HAP-1 (cell line): ENCODE results near the gene CACNA2D1.
A peak's percentile ranks its signal among the peaks of the same experiment; 100 is the strongest.
"Not testable (repeated sequence)": the region's sequence is repeated elsewhere in the genome, so short reads cannot be mapped to it uniquely, and the experiment has no call there.

Experiments
- DNase-seq, 2 experiments: peaks; one replicate each; pipeline ENCODE4 v3.0.0-alpha.2; 2016 to 2020; ENCODE audit warnings: low spot score in 2 of 2
- H3K27me3 ChIP-seq: fragments of 250-450 bp; sonication (Bioruptor Pico); 2 replicates; pipeline ENCODE4 v1.5.1; 2020; ENCODE audit warnings: low read depth, mild to moderate bottlenecking, moderate library complexity
- H3K36me3 ChIP-seq: fragments of 250-450 bp; sonication (Bioruptor Pico); replicated peaks from 2 replicates; pipeline ENCODE4 v1.5.1; 2020; ENCODE audit warnings: mild to moderate bottlenecking
- H3K4me1 ChIP-seq: fragments of 250-450 bp; sonication (Bioruptor Pico); 2 replicates; pipeline ENCODE4 v1.5.1; 2020; ENCODE audit warnings: mild to moderate bottlenecking
- H3K4me3 ChIP-seq: fragments of 250-450 bp; sonication (Bioruptor Pico); 2 replicates; pipeline ENCODE4 v1.5.1; 2020; ENCODE audit warnings: mild to moderate bottlenecking, moderate library complexity
- H3K9me3 ChIP-seq: fragments of 250-450 bp; sonication (Bioruptor Pico); 2 replicates; pipeline ENCODE4 v1.5.1; 2020; ENCODE audit warnings: mild to moderate bottlenecking, moderate library complexity
- in situ Hi-C: fragments of 300-500 bp; cut with MboI; formaldehyde crosslinking; loops from 3 replicates; pipeline ENCODE4 v1.14.3; 2020; ENCODE audit warnings: low sequenced_read_pairs, inconsistent platforms, mixed read lengths

The CACNA2D1 gene

DNA sequence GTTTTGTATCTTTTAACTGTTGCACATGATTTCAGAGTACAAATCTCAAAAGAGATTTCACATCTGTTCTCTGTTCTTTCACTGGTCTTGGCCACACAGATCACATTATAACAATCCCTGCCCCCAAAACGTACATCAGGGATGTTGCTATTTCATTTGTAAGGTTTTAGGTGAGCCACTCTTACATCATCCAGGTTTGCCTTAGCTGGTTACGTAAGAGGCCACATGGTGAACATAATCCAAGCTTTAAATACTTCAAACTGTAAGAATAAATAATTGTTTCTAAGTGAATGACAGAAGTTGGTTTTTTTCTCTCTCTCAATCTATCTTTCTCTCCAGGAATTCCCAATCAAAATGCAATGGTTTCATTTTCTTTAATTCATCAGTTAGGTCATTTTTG is 427.8 kb downstream of the CACNA2D1 start:
- in situ Hi-C loops = loop anchor here (25.0 kb wide), 1 partner anchor 528 kb away; no protein-coding TSS in a partner anchor

DNA sequence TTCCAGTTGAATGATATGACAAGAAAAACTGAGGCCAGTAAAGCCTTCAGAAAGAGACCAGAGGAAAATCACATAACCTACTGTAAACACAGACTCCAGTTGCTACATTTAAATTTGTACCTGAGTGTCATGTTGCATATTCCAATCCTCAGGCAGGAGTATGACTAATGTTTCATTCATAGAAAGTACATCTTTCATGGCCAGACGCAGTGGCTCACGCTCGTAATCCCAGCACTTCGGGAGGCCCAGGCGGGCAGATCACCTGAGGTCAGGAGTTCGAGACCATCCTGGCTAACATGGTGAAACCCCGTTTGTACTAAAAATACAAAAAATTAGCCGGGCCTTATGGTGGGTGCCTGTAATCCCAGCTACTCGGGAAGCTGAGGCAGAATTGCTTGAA is 429.0 kb downstream of the CACNA2D1 start:
- H3K4me3 ChIP-seq, H3K4me1 ChIP-seq: not testable (repeated sequence)
- in situ Hi-C loops = loop anchor here (25.0 kb wide), 1 partner anchor 527 kb away; no protein-coding TSS in a partner anchor

More for the DNA sequence above, 427.8 kb downstream of the CACNA2D1 start:
- Histone ChIP-seq H3K4me3 (no peak overlapping the region), H3K36me3 (no peaks in the 10 kb centered on the region), H3K9me3 (no peaks in the 10 kb centered on the region), H3K27me3 (no peaks in the 10 kb centered on the region), H3K4me1 (no peaks in the 10 kb centered on the region)
- DNase-seq = no peak

GRCh38 chr7:82012453-82012852 is 431.1 kb downstream of the CACNA2D1 start:
- DNase-seq = no peak
- Histone ChIP-seq H3K36me3 (no peaks in the 10 kb centered on the region), H3K27me3 (no peaks in the 10 kb centered on the region), H3K9me3 (no peaks in the 10 kb centered on the region), H3K4me3 (no peak overlapping the region), H3K4me1 (no peaks in the 10 kb centered on the region)
- in situ Hi-C loops = loop anchor here (25.0 kb wide), 1 partner anchor 525 kb away; no protein-coding TSS in a partner anchor

More for the DNA sequence above, 429.0 kb downstream of the CACNA2D1 start:
- not testable (repeated sequence) for H3K27me3 ChIP-seq, H3K36me3 ChIP-seq, H3K9me3 ChIP-seq, DNase-seq

DNA sequence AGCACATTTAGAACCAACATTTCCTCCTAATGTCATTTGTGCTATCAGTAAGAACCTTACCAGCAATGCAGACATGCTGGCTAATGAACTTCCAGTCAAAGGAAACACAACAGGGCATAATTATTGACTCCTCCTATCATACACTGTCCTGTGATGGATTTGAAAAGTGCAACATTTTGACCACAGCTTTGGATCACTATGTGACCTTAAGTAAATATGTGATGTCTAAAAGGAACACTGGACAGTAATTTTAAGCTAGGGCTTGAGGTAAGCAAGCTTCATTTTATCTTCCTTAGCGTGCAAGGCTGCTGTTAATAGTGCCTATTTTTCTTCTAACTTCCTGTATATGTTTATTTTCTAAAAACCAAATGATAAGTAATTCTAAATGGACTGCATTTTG is 433.2 kb downstream of the CACNA2D1 start:
- Histone ChIP-seq H3K27me3 (no peaks in the 10 kb centered on the region), H3K36me3 (no peaks in the 10 kb centered on the region), H3K9me3 (no peaks in the 10 kb centered on the region), H3K4me1 (no peaks in the 10 kb centered on the region), H3K4me3 (no peak overlapping the region)
- in situ Hi-C loops = loop anchor here (25.0 kb wide), 1 partner anchor 523 kb away; no protein-coding TSS in a partner anchor
- DNase-seq = no peak

DNA sequence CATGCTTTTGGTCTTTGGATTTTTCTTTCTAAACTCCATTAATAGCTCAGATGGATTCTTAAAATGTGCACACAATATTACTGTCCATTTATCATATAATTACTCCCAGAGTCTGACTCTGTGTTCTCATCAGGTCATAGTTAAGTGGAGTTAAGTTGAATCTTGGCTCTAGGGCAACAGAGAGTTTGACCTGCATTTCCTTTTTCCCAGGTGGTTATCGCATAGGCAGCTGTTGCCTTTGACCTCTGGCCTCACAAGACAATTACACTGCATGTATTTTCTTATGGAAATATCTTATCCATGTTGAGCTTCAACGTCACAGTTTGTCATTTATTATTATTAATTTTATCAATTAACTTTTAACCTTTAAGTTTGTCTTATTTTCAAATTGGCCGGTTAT is 436.3 kb downstream of the CACNA2D1 start:
- H3K27me3 ChIP-seq = no peaks in the 10 kb centered on the region
- in situ Hi-C loops = loop anchor here (25.0 kb wide), 1 partner anchor 520 kb away; no protein-coding TSS in a partner anchor
- no peak for DNase-seq
- H3K4me3 ChIP-seq = no peak overlapping the region
- no peaks in the 10 kb centered on the region for H3K36me3 ChIP-seq
- no peaks in the 10 kb centered on the region for H3K4me1 ChIP-seq
- no peaks in the 10 kb centered on the region for H3K9me3 ChIP-seq

DNA sequence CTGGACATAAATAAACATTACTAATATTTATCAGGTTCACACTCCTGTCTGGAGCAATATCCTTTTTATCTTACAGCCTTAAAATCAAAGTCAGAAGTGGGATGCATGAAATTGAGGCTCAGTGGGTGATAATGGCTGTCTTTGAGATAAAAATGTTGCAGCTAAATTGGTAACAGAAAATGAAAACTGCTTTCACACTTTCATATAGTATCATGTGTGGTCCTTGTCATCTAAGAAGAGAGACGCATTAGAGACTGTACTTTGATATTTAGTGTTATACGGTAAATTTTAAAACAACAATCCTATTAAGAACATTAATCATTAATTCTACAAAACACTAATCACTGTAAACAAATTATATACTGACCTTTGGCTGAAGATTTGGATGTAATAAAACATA is 438.5 kb downstream of the CACNA2D1 start:
- Histone ChIP-seq H3K27me3 (no peaks in the 10 kb centered on the region), H3K9me3 (no peaks in the 10 kb centered on the region), H3K36me3 (no peaks in the 10 kb centered on the region), H3K4me3 (no peak overlapping the region), H3K4me1 (no peaks in the 10 kb centered on the region)
- in situ Hi-C loops = loop anchor here (25.0 kb wide), 1 partner anchor 518 kb away; no protein-coding TSS in a partner anchor
- no peak for DNase-seq

GRCh38 chr7:81993186-81993585 is 450.4 kb downstream of the CACNA2D1 start:
- DNase-seq = no peak
- Histone ChIP-seq H3K27me3 (no peaks in the 10 kb centered on the region), H3K4me3 (no peak overlapping the region), H3K4me1 (no peaks in the 10 kb centered on the region), H3K9me3 (no peaks in the 10 kb centered on the region), H3K36me3 (no peaks in the 10 kb centered on the region)
- in situ Hi-C loops = no loop called here

DNA sequence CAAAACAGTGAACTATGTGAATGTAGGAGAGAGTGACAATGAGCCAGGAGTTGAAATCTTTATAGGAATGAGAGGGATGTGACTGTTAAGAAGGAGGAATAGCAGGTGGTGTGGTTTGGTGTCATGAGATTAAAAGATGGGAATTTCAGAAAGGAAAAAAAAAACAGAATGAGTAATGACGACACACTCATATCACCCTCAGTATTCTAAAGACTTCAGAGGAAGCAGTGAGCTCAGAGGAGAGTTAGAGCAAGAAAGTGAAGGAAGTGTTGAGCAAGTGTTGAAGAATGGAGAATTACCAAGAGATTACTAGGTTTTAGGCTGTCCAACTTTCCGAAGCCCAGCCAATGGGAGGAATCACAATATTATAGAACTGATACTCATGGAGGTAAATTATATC is 453.2 kb downstream of the CACNA2D1 start:
- H3K27me3 ChIP-seq = no peaks in the 10 kb centered on the region
- no peaks in the 10 kb centered on the region for H3K9me3 ChIP-seq
- H3K4me1 ChIP-seq = no peaks in the 10 kb centered on the region
- H3K4me3 ChIP-seq = no peak overlapping the region
- in situ Hi-C loops = no loop called here
- DNase-seq = no peak
- H3K36me3 ChIP-seq = no peaks in the 10 kb centered on the region

- in situ Hi-C loops = no loop called here
- no peak for DNase-seq
- no peak overlapping the region for H3K4me3 ChIP-seq
- H3K36me3 ChIP-seq = no peaks in the 10 kb centered on the region
- no peaks in the 10 kb centered on the region for H3K27me3 ChIP-seq
- H3K4me1 ChIP-seq = no peaks in the 10 kb centered on the region
- H3K9me3 ChIP-seq = no peaks in the 10 kb centered on the region
Measured at GRCh38 chr7:81986723-81987470, 456.7 kb downstream of the CACNA2D1 start.

GRCh38 chr7:81983406-81983805 is 460.2 kb downstream of the CACNA2D1 start:
- no peaks in the 10 kb centered on the region for H3K27me3 ChIP-seq
- DNase-seq = no peak
- in situ Hi-C loops = no loop called here
- no peaks in the 10 kb centered on the region for H3K9me3 ChIP-seq
- no peaks in the 10 kb centered on the region for H3K36me3 ChIP-seq
- H3K4me3 ChIP-seq = no peak overlapping the region
- no peaks in the 10 kb centered on the region for H3K4me1 ChIP-seq

DNA sequence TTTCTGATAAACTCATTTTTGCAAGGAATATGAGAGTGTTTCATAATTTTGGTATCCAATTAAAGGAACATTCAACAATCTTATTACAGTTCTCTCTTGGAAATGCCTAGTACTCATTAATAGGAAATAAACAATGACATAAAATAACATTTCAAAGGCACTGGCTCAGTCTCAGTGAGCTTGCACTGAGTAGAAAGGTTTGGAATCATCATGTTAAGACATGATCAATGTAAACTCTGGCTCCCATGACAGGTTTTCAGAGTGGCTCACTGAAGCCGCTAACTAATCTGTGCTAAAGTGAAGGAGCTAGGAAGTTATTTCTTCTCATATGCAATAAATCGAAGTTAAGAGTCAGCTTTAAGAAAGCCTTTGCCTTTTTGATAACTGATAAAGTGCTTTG is 470.5 kb downstream of the CACNA2D1 start:
- in situ Hi-C loops = no loop called here
- no peaks in the 10 kb centered on the region for H3K27me3 ChIP-seq
- no peak for DNase-seq
- H3K4me1 ChIP-seq = no peaks in the 10 kb centered on the region
- H3K9me3 ChIP-seq = no peaks in the 10 kb centered on the region
- H3K4me3 ChIP-seq = no peak overlapping the region
- no peaks in the 10 kb centered on the region for H3K36me3 ChIP-seq

- Histone ChIP-seq H3K4me1 (peaks cover 9% of the 10 kb centered on the region), H3K9me3 (no peaks in the 10 kb centered on the region), H3K36me3 (no peaks in the 10 kb centered on the region), H3K4me3 (no peak overlapping the region), H3K27me3 (no peaks in the 10 kb centered on the region)
- no peak for DNase-seq
- in situ Hi-C loops = no loop called here
Measured at GRCh38 chr7:81960026-81960425, 483.6 kb downstream of the CACNA2D1 start.

- H3K4me1 ChIP-seq = no peaks in the 10 kb centered on the region
- DNase-seq = no peak
- in situ Hi-C loops = no loop called here
- H3K9me3 ChIP-seq = no peaks in the 10 kb centered on the region
- no peaks in the 10 kb centered on the region for H3K27me3 ChIP-seq
- H3K4me3 ChIP-seq = no peak overlapping the region
- no peaks in the 10 kb centered on the region for H3K36me3 ChIP-seq
Measured at GRCh38 chr7:81957517-81957916, 486.1 kb downstream of the CACNA2D1 start.

GRCh38 chr7:81956520-81956919 is 487.1 kb downstream of the CACNA2D1 start:
- DNase-seq = peak; percentile 36 to 60
- Histone ChIP-seq H3K36me3 (no peaks in the 10 kb centered on the region), H3K4me3 (no peak overlapping the region), H3K9me3 (no peaks in the 10 kb centered on the region), H3K4me1 (no peaks in the 10 kb centered on the region), H3K27me3 (no peaks in the 10 kb centered on the region)
- in situ Hi-C loops = no loop called here
